Sigmoid colon (tissue), 7 donors: Measurements from ENCODE around the gene ARSG. TPM values are rescaled to one million over a fixed set of nuclear protein-coding genes. Genes with fewer than 3 reads are reported as not detected.
"Not testable (repeated sequence)": the region's sequence is repeated elsewhere in the genome, so short reads cannot be mapped to it uniquely, and the experiment has no call there.

Experiments used
- DNase-seq: peaks from one replicate; pipeline ENCODE4 v3.0.0-alpha.2; 2019
- H3K27ac ChIP-seq, 4 donors: fragments of 200-600 bp; sonication (generic); one replicate each; pipeline ENCODE4 v1.5.1; 2016 to 2019; ENCODE audit warnings: mild to moderate bottlenecking in 1 of 4
- H3K27me3 ChIP-seq, 3 donors: fragments of 200-600 bp; sonication (generic); one replicate each; pipeline ENCODE4 v1.5.1; 2019; ENCODE audit warnings: mild to moderate bottlenecking in 1 of 3
- H3K36me3 ChIP-seq, 4 donors: fragments of 200-600 bp; sonication (generic); one replicate each; pipeline ENCODE4 v1.5.1; 2016 to 2019
- H3K4me1 ChIP-seq, 4 donors: fragments of 200-600 bp; sonication (generic); one replicate each; pipeline ENCODE4 v1.5.1; 2017 to 2019
- H3K4me3 ChIP-seq, 4 donors: fragments of 200-600 bp; sonication (generic); one replicate each; pipeline ENCODE4 v1.5.1; 2017 to 2019; ENCODE audit warnings: mild to moderate bottlenecking in 2 of 4, moderate library complexity in 1 of 4
- H3K9me3 ChIP-seq, 4 donors: fragments of 200-600 bp in 3 of 4; sonication (generic) in 3 of 4; one replicate each; pipeline versions ENCODE4 v1.5.1 to v1.6.1; 2013 to 2019
- EP300 ChIP-seq, 4 donors: sonication (generic); formaldehyde crosslinking; IDR thresholded peaks; one replicate each; pipeline ENCODE4 v1.6.1; 2017; ENCODE audit warnings: antibody characterized with exemption in 4 of 4
- POLR2A ChIP-seq, 2 donors: fragments of 450-650 bp; IDR thresholded peaks; one replicate each; pipeline ENCODE4 v1.6.1; 2016; ENCODE audit warnings: antibody characterized with exemption in 2 of 2, mild to moderate bottlenecking in 2 of 2, moderate library complexity in 2 of 2
- POLR2AphosphoS5 ChIP-seq, 4 donors: sonication (generic); formaldehyde crosslinking; IDR thresholded peaks; one replicate each; pipeline ENCODE4 v1.6.1; 2017; ENCODE audit warnings: antibody characterized with exemption in 4 of 4
- WGBS, 2 donors: extraction: QIAGEN DNeasy Blood & Tissue Kit; methylation state at CpG; one replicate each; pipeline ENCODE4 v1.1.7; 2013; 5-methylcytosine and 5-hydroxymethylcytosine counted together
- intact Hi-C: fragments of 100-400 bp; cut with DNase I; formaldehyde crosslinking; loops from one replicate; pipeline ENCODE4 v1.15.1; 2023
- polyA plus RNA-seq, 3 donors: library from polyadenylated mRNA; stranded (reverse); fragments of 200-250 nt; gene quantifications; one replicate each; pipeline ENCODE4 v1.2.3, GENCODE V29; 2013
- total RNA-seq, 4 donors: library from RNA; depleted of rRNA; stranded (reverse); fragments of >200 nt; gene quantifications; one replicate each; pipeline ENCODE4 v1.1.0, GENCODE V29; 2016
- TF ChIP-seq, protein P1 (sequence below), 4 experiments: fragments of 450-650 bp in 3 of 4; fragments of 200-600 bp in 1 of 4; IDR thresholded peaks; one replicate each; pipeline ENCODE4 v1.5.1; 2016 to 2019; ENCODE audit warnings: antibody characterized with exemption in 4 of 4, mild to moderate bottlenecking in 3 of 4, moderate library complexity in 2 of 4
- donor health status: healthy with polysubstance abuse.
- donor health status: Bipolar disorder and iron deficiency.
- donor health status: healthy.

Gene ARSG
- total and polyA plus RNA-seq, 7 donors, result under 0.01 to 3.0 (median 1.8) TPM

DNA sequence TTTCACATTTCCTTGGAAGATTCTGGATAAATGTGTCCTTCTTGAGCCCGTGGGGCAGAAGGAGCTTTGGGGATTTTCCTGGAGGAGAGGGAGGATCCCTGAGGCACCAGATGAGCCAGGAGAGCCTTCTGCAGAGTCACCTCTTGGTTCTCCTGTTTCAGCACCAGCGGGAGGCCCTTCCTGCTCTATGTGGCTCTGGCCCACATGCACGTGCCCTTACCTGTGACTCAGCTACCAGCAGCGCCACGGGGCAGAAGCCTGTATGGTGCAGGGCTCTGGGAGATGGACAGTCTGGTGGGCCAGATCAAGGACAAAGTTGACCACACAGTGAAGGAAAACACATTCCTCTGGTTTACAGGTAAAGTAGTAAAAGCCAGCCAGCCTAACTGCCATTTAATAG, 77.1 kb downstream of the ARSG start:
- no peaks in the 10 kb centered on the region for H3K9me3 ChIP-seq
- no peak for TF ChIP-seq POLR2AphosphoS5 (IDR thresholded peaks at IDR 0.05)
- no peak for DNase-seq
- no peak overlapping the region for H3K27ac ChIP-seq
- 82 to 91% methylated on average over 5 of the region's 5 CpGs for WGBS, 2 donors
- intact Hi-C loops, result no loop called here
- no peaks in the 10 kb centered on the region for H3K4me1 ChIP-seq
- H3K4me3 ChIP-seq, result no peak overlapping the region
- no peaks in the 10 kb centered on the region for H3K27me3 ChIP-seq
- no peaks in the 10 kb centered on the region for H3K36me3 ChIP-seq

DNA sequence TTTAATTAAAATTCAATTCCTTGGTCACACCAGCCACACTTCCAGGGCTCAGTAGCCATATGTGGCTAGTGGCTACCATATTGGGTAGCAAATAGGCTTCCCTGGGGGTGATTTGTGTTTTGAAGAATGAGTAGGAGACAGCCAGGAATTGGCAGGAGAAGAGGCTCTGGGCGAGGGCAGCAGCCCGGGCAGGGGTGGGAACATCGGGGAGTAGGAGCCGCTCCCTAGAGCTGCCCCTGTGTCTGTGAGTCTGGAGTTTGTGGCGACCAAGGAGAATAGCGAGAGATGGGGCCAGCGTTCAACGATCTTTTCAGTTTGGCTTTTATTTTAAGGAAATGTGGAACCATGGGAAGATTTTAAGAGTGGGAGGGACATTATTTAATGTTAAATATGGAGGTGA, 84.3 kb downstream of the ARSG start:
- Histone ChIP-seq H3K4me3 (no peak overlapping the region), H3K36me3 (no peaks in the 10 kb centered on the region), H3K27me3 (no peaks in the 10 kb centered on the region), H3K9me3 (no peaks in the 10 kb centered on the region), H3K27ac (no peak overlapping the region), H3K4me1 (peaks cover 0 to 23% (median 22%) of the 10 kb centered on the region in 4 donors)
- no peak for TF ChIP-seq POLR2A (IDR thresholded peaks at IDR 0.05)
- no peak for TF ChIP-seq EP300 (IDR thresholded peaks at IDR 0.05)
- TF ChIP-seq, protein P1, sequence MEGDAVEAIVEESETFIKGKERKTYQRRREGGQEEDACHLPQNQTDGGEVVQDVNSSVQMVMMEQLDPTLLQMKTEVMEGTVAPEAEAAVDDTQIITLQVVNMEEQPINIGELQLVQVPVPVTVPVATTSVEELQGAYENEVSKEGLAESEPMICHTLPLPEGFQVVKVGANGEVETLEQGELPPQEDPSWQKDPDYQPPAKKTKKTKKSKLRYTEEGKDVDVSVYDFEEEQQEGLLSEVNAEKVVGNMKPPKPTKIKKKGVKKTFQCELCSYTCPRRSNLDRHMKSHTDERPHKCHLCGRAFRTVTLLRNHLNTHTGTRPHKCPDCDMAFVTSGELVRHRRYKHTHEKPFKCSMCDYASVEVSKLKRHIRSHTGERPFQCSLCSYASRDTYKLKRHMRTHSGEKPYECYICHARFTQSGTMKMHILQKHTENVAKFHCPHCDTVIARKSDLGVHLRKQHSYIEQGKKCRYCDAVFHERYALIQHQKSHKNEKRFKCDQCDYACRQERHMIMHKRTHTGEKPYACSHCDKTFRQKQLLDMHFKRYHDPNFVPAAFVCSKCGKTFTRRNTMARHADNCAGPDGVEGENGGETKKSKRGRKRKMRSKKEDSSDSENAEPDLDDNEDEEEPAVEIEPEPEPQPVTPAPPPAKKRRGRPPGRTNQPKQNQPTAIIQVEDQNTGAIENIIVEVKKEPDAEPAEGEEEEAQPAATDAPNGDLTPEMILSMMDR (IDR thresholded peaks at IDR 0.05), result no peak
- TF ChIP-seq POLR2AphosphoS5 (IDR thresholded peaks at IDR 0.05), result no peak
- no peak for DNase-seq
- 92 to 96% methylated on average over 8 of the region's 8 CpGs for WGBS, 2 donors
- intact Hi-C loops, result no loop called here

DNA sequence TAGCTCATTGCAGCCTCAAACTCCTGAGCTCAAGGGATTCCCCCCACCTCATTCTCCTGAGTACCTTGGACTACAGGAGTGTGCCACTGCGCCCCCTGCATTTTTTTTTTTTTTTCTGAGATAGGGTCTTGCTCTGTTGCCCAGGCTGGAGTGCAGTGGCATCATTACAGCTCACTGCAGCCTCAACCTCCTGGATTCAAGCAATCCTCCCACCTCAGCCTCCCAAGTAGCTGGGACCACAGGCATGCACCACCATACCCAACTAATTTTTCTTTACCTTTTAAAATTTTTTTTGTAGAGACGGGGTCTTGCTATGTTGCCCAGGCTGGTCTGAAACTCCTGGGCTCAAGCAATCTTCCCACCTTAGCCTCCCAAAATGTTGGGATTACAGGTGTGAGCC, 84.9 kb downstream of the ARSG start:
- H3K9me3 ChIP-seq, intact Hi-C loops, H3K27ac ChIP-seq, DNase-seq, H3K27me3 ChIP-seq, H3K36me3 ChIP-seq, H3K4me3 ChIP-seq: not testable (repeated sequence)
- H3K4me1 ChIP-seq, result peaks cover 0 to 23% (median 22%) of the 10 kb centered on the region in 4 donors
- 79 to 97% methylated on average over 2 of the region's 2 CpGs for WGBS, 2 donors

DNA sequence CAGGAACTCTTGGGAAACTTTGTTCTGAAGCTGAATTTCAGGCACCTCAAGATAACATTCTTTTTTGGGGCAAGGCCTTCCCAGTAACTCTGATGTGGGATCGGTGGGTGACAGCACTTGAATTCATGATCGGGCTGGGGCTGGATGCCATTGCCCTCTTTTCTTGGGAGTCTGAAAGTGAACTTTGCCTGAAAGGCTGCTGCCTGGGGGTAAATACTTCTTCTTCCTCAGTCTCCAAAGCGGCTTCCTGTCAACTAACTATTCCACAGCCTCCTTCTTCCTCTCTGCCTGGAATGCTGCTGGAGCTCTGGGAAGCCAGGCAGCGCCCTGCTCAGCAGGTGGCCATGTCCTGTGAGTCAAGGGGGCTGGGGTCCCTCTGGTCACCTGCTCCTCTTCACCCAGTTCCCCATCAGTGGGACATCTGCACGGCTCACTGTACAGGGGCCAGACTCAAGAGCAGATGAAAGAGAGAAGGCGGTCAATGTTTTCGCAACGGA, 86.5 kb downstream of the ARSG start:
- Histone ChIP-seq H3K36me3 (no peaks in the 10 kb centered on the region), H3K9me3 (no peaks in the 10 kb centered on the region), H3K27ac (peak overlapping the region; percentile 75 to 89 (median 84)), H3K27me3 (no peaks in the 10 kb centered on the region), H3K4me1 (peaks cover 0 to 23% (median 22%) of the 10 kb centered on the region in 4 donors), H3K4me3 (no peak overlapping the region)
- TF ChIP-seq EP300 (IDR thresholded peaks at IDR 0.05) (no peak), POLR2AphosphoS5 (IDR thresholded peaks at IDR 0.05) (no peak), POLR2A (IDR thresholded peaks at IDR 0.05) (no peak)
- TF ChIP-seq, protein P1 (IDR thresholded peaks at IDR 0.05), result no peak
- intact Hi-C loops, result no loop called here
- no peak for DNase-seq
- 73 to 79% methylated on average over 8 of the region's 8 CpGs for WGBS, 2 donors

DNA sequence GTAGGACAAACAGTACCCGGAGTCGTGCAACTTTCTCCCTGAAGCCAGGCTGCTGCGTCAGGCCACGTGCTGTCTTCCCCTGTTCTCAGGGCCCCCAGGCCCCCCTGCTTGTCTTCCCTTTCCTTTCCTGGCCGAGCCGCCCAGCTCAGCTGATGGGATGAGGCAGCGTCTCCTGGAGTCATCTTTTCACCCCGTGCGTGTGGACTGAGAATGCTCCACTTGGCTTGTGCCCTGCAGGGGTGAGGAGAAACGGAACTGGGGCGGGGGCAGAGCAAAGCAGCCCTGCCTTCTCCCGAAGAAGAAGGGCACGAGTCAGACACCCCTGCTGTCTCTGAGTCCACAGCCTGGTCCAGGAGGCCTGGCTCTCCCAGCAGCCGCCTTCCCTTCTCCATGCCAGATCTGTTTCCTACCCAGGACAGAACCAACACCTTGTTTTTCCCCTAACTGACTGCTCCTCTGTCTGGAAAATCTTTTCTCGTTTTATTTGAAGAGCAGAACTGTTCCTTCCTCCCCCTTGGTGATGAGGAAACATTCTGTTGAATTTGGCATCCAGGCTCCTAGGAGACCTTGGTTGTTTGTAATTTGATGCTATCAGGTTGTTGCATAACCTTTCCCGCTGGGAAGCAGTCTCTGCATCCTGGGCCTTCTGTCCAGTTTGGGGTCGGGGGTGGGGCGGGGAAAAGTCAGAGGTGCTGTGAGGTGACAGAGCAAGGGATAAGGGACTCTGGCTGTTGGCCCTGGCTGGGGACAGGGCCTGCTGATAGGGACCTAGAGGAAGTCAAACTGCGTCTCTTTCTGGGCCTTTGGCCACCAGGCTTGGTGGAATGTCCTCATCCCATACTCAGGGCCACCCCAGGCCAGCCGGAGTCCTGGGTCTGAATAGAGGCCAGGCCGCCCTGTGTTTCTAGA, 87.2 kb downstream of the ARSG start:
- peak; percentile 98 for DNase-seq
- Histone ChIP-seq H3K9me3 (no peaks in the 10 kb centered on the region), H3K4me1 (peaks cover 0 to 23% (median 22%) of the 10 kb centered on the region in 4 donors), H3K36me3 (no peaks in the 10 kb centered on the region), H3K27ac (peak overlapping the region; percentile 75 to 89 (median 84)), H3K4me3 (no peak overlapping the region), H3K27me3 (no peaks in the 10 kb centered on the region)
- intact Hi-C loops, result no loop called here
- WGBS, 2 donors, result 63 to 65% methylated on average over 21 of the region's 21 CpGs
- TF ChIP-seq EP300 (IDR thresholded peaks at IDR 0.05) (peak; percentile 79 to 98 (median 93)), POLR2A (IDR thresholded peaks at IDR 0.05) (no peak), POLR2AphosphoS5 (IDR thresholded peaks at IDR 0.05) (peak; percentile 62 to 91 (median 76))
- TF ChIP-seq, protein P1 (IDR thresholded peaks at IDR 0.05), result no peak
